Measurements from ENCODE around the gene ARAP3.

DNA sequence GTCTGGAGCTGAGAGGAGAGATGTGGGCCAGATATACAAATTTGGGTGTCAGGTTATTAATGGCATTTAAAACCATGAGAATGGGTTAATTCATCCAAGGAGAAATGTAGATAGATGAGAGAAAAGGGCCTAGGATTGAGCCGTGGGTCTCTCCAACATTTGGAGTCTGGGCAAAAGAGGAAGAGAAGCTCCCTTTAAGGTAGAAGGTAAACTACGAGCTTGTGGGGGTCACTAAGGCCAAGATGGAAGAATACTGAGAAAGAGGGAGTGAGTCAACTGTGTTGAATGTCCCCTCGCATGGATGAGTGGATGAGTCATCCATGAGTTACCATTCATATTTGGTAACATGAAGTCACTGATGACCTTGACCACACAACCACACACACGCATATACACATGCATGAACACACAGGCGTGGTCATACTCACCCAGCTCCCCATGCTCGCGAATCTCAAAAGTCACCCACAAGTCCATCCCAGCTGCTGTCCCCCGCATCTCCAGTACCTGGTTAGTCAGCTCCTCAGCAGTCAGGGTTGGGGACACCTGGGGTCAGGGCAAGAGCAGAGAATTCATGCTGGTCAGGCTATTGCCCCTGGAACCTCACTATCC lies 24.0 kb downstream of the ARAP3 start:
- TF ChIP-seq, protein P1, sequence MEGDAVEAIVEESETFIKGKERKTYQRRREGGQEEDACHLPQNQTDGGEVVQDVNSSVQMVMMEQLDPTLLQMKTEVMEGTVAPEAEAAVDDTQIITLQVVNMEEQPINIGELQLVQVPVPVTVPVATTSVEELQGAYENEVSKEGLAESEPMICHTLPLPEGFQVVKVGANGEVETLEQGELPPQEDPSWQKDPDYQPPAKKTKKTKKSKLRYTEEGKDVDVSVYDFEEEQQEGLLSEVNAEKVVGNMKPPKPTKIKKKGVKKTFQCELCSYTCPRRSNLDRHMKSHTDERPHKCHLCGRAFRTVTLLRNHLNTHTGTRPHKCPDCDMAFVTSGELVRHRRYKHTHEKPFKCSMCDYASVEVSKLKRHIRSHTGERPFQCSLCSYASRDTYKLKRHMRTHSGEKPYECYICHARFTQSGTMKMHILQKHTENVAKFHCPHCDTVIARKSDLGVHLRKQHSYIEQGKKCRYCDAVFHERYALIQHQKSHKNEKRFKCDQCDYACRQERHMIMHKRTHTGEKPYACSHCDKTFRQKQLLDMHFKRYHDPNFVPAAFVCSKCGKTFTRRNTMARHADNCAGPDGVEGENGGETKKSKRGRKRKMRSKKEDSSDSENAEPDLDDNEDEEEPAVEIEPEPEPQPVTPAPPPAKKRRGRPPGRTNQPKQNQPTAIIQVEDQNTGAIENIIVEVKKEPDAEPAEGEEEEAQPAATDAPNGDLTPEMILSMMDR (conservative IDR thresholded peaks at IDR 0.05) = no peak
- TF ChIP-seq ZFX (IDR thresholded peaks at IDR 0.05) = no peak

Measured in C4-2B (cell line).